Dermis microvascular lymphatic vessel endothelial cell (primary cell): ENCODE measurements around the gene FRMD4A. TPM values are rescaled to one million over a fixed set of nuclear protein-coding genes. Genes with fewer than 3 reads are reported as not detected.

Source experiments
- DNase-seq, 2 donors: peaks; one replicate each; pipeline versions ENCODE4 v3.0.0 to v3.0.0-alpha.2; 2010; ENCODE audit warnings: low read depth in 2 of 2
- total RNA-seq: library from RNA; depleted of rRNA; stranded (reverse); fragments of >200 nt; gene quantifications from 2 replicates; pipeline ENCODE4 v1.2.1, GENCODE V29; 2014

FRMD4A gene
- total RNA-seq, 1 donor from 2014 or later = 16.3 TPM

DNA sequence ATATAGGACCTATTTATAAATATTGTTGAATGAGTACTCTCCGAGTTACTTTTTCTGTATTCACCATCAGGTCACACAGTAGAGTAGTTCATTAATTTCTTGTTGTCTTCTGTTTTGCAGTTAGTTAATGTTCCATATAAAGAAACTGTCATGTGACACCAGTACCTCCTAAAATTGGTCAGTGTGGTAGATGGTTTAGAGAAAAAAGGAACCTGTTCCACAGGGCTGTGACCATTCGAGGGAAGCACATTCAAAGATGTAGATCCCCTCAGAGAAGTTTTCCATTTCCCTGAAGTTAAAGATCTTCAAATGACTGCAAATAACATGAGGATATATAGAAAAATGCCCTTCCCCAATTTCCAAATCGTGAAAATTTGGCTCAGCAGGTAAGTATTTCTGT is 698.3 kb downstream of the FRMD4A start:
- DNase-seq = no peak

DNA sequence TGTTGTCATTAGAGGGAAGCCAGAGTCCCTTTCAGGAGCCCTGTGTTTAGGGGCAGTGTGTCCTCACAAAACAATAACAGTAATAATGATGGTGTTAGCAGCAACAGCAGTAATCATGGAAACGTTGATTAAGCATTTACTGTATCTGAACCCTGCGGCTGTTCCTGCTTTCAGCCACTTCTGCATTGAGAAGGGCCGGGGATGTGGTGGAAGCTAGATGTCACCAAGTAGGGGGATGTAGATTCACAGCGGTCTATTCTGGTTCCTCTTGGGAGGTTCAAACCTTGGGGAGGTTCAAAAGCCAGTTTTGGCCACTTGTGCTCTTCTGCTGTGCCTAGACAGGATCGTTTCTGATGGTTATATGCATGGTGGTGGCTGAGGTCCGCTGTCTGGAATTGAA is 699.1 kb downstream of the FRMD4A start:
- no peak for DNase-seq

DNA sequence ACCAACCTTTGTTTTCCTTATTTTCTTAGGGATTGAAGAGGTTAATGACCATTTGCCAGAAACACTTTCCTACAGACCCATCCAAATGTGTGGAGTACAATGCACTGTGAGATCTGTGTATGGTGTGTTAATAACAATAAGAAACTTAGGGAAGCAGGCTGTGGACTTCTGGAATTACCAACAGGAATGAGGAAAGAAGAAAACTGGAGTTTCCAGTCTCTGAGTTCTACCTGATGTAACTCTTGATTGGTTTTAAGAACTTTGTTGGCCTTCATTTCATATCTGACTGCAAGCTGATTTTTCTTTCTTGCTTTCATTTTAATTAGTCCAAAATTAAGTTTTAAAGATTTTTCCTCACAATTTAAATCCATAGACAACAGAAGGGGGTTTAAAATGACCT is 700.5 kb downstream of the FRMD4A start:
- no peak for DNase-seq

DNA sequence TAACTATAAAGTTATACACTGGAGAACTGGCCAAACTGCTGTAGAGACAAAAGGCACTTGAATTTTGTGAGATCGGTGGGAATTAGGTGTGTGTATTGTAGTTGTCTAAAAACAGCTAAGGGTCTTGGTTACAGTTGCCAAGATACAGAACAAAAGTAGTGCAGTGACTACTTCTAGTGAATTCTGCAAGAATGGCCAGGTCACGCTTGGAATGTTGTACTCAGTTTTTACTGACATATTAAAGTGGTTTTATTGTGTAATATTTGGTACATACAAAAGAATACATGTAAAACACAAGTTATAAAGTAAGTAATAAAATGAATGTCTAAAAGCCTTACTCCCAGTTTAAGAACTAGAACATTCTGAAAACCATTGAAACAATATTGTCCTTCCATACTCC is 701.6 kb downstream of the FRMD4A start:
- DNase-seq = no peak

GRCh38 chr10:13628661-13629060 is 702.1 kb downstream of the FRMD4A start:
- no peak for DNase-seq

GRCh38 chr10:13627459-13628310 is 703.0 kb downstream of the FRMD4A start:
- DNase-seq = no peak

DNA sequence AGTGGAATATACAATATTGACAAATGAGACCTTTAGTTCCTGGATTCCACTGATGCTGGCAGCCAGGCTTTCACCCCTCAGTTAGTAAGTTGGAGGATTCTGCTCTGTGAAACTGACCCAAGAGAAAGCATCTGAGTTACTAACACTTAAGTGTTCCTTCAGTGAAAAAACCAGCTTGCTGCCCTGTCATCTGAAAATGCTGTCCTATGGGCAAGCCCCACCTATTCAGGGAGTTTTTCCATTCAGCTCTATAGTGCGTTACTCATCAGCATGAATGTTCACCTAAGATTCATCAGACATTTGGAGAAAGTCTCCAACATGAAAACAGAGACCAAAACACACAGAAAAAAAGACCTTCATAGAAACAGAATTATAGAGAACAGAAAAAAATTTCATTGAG is 706.1 kb downstream of the FRMD4A start:
- DNase-seq = no peak

GRCh38 chr10:13621931-13622330 is 708.8 kb downstream of the FRMD4A start:
- DNase-seq = no peak

DNA sequence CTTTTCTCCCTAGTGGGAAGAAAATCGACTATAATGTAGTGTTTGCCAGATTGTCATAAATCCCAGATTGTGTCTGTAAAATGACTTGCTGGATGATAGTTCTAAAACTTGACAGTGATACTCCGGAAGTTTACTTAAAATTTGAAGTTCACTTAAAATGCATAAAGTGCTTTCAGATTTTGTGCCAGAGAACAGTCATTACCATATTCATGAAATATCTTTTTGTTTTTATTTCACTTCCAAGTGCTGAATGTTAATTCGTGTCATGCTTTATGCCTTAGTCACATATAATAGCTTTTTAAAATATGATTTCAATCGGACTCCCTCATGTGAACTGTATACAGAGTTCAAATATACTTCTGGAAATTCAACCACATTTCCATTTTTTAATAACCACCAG is 713.6 kb downstream of the FRMD4A start:
- no peak for DNase-seq

DNA sequence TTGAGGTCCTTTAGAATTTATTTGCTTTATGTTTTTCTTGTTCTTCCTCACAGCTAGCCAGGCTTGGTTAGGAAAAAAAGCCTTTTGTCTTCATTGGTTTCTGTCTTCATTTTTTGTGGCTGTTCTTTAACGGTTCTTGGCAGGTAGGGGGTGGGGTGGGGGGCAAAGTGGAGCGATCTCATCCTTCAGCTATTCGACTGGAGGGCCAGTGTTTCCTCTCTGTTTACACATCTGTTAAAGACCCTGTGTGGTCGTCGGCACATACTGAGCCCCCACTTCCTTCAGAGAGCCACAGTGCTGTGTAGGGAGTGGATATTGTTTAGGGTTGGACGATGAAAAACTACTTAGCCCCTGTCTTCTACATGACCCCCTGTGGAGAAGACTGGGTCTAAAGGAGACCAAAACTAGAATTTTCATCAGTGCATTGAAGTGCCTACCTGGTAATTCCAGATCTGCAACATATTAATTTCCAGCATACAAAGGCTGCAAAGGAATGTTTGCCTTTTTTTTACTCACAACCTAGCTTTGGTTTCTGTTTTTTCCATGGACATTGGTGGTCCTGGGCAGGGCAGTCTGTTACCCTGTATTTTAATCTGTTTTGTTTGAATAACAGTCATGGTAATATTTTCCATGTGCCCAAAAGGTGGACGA is 714.9 kb downstream of the FRMD4A start:
- DNase-seq = peak in 1 of 2 donors; percentile 6

- DNase-seq = no peak
Observed at GRCh38 chr10:13614530-13615332, 716.0 kb downstream of the FRMD4A start.

- DNase-seq = peak; percentile 25 to 62
Observed at GRCh38 chr10:13613519-13613918, 717.2 kb downstream of the FRMD4A start.

DNA sequence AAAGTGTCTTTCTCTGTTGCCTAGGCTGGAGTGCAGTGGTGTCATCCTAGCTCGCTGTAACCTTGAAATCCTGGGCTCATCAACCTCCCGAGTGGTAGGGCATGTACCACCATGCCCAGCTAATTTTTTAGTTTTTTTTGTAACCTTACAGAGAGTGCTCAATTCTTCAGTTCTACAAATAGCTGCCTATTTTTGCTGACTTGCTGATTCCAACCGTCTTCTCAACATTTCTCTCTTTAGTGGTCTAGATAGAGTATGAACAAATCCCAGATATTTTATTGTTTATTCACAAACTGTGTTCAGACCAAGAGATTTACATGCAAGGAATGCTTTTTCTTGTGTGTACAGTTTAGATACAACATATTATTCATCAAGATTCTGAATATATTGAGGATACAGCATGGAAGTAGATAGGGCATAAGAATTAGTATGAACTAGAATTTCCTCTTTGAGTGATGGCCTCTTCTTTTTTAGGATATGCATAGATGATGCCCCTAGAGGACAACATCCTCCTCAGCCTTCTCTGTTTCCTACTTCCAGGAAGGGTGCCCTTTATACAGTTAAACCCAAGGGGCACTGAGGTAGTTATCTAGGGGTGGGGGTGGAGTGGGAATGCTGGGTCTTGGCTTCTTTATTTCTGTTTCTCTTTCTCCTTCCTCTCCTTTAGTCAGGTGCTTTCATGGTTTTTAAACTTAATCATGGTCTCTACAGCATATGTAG is 717.9 kb downstream of the FRMD4A start:
- DNase-seq = no peak

- peak; percentile 17 to 78 for DNase-seq
Observed at GRCh38 chr10:13608246-13608853, 722.4 kb downstream of the FRMD4A start.

GRCh38 chr10:13604357-13605040 is 726.2 kb downstream of the FRMD4A start:
- DNase-seq = no peak

DNA sequence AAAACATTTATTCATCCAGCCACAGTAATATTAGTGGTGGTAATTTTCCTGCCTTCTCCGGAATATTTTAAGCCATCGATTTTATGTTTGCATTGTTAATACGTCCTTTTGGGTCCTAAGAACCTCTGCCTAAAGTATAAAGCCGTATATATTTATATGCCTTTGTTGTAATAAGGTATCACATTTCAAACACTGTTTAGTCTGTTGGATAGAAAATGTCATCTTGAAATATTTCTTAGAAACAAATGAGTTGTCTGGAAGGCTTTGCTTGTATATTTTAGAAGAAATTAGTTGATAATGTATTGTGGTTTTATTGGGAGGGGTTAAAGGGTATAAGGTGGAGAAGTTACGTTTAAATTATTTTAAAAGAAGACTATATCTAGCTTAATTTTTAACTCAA is 732.8 kb downstream of the FRMD4A start:
- no peak for DNase-seq

- no peak for DNase-seq
Observed at GRCh38 chr10:13594641-13595040, 736.1 kb downstream of the FRMD4A start.
